OCI-LY7 (cell line): ENCODE measurements around the gene RPL38.

Experiments
- EZH2phosphoT487 ChIP-seq: fragments of 200-600 bp; sonication (generic); IDR thresholded peaks from 2 replicates; pipeline ENCODE4 v1.6.1; 2018; ENCODE audit warnings: low read depth, borderline replicate concordance, mild to moderate bottlenecking, mixed run types, antibody characterized with exemption, low read length, moderate library complexity, mixed read lengths
- TF ChIP-seq, protein P1 (sequence below): fragments of 200-600 bp; sonication (generic); conservative IDR thresholded peaks from 2 replicates; pipeline ENCODE4 v1.5.1; 2014; ENCODE audit warnings: mild to moderate bottlenecking, antibody characterized with exemption, low read length, moderate library complexity, mixed read lengths

GRCh38 chr17:74164446-74165045 lies 38.9 kb upstream of the RPL38 start:
- TF ChIP-seq, protein P1, sequence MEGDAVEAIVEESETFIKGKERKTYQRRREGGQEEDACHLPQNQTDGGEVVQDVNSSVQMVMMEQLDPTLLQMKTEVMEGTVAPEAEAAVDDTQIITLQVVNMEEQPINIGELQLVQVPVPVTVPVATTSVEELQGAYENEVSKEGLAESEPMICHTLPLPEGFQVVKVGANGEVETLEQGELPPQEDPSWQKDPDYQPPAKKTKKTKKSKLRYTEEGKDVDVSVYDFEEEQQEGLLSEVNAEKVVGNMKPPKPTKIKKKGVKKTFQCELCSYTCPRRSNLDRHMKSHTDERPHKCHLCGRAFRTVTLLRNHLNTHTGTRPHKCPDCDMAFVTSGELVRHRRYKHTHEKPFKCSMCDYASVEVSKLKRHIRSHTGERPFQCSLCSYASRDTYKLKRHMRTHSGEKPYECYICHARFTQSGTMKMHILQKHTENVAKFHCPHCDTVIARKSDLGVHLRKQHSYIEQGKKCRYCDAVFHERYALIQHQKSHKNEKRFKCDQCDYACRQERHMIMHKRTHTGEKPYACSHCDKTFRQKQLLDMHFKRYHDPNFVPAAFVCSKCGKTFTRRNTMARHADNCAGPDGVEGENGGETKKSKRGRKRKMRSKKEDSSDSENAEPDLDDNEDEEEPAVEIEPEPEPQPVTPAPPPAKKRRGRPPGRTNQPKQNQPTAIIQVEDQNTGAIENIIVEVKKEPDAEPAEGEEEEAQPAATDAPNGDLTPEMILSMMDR, result no peak
- no peak for TF ChIP-seq EZH2phosphoT487
